ENCODE data around the gene PTPMT1. TPM values are rescaled to one million over a fixed set of nuclear protein-coding genes. Genes with fewer than 3 reads are reported as not detected.

Gene PTPMT1
- polyA plus RNA-seq, 3 donors = 39.2 to 87.8 (median 83.3) TPM

DNA sequence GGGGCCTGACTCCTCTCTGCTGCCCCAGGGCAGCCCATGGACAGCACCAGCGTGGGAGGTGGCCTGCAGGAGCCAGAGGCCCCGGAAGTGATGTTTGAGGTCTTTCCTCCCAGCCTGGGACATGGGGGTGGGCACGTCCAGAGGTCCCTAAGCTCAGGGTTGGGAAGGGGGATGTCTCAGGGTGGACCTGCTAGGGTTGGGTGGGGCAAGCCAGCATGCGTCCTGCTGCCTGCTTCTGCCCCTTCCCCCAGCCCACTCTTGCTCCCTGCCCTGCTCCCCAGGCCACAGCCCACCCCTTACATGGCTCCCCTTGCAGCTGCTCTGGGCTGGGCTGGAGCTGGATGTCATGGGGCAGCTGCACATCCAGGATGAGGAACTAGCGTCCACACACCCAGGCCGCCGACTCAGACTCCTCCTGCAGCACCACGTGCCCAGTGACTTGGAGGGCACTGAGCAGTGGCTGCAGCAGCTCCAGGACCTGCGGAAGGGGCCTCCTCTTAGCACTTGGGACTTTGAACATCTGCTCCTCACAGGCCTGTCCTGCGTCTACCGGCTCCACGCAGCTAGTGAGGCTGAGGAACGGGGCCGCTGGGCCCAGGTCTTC is 22.4 kb downstream of the PTPMT1 start:
- peak overlapping the region; percentile 63 for H3K4me2 ChIP-seq (replicated peaks; ENCODE audit: extremely low read depth, low read length, poor library complexity, severe bottlenecking)
- H3K27ac ChIP-seq (ENCODE audit: low read depth in 1 of 2, low read length in 2 of 2) = peak overlapping the region; percentile 17 to 68
- H3K36me3 Mint-ChIP-seq = peaks cover 17 to 34% of the 10 kb centered on the region in 2 donors
- peaks cover 15% of the 10 kb centered on the region for H3K79me2 ChIP-seq (ENCODE audit: insufficient read depth, low read length)
- no peaks in the 10 kb centered on the region for H4K20me1 ChIP-seq (ENCODE audit: insufficient read depth, low read length)
- intact Hi-C loops (cut with micrococcal nuclease) = no loop called here
- peak overlapping the region in 2 of 3 experiments; percentile 5 to 50 for H3K4me3 ChIP-seq (replicated peaks in 1 of 3; ENCODE audit: low read depth in 2 of 3, low read length in 3 of 3)
- H3K4me1 Mint-ChIP-seq = peaks cover 35% of the 10 kb centered on the region
- DNase-seq = peak; percentile 67 to 77 (median 71)
- TF ChIP-seq, protein P1, sequence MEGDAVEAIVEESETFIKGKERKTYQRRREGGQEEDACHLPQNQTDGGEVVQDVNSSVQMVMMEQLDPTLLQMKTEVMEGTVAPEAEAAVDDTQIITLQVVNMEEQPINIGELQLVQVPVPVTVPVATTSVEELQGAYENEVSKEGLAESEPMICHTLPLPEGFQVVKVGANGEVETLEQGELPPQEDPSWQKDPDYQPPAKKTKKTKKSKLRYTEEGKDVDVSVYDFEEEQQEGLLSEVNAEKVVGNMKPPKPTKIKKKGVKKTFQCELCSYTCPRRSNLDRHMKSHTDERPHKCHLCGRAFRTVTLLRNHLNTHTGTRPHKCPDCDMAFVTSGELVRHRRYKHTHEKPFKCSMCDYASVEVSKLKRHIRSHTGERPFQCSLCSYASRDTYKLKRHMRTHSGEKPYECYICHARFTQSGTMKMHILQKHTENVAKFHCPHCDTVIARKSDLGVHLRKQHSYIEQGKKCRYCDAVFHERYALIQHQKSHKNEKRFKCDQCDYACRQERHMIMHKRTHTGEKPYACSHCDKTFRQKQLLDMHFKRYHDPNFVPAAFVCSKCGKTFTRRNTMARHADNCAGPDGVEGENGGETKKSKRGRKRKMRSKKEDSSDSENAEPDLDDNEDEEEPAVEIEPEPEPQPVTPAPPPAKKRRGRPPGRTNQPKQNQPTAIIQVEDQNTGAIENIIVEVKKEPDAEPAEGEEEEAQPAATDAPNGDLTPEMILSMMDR (IDR thresholded peaks at IDR 0.05) = no peak
- H3K9ac ChIP-seq (ENCODE audit: insufficient read depth, low read length, poor library complexity, severe bottlenecking) = peak overlapping the region; percentile 43
- H3K27me3 Mint-ChIP-seq (ENCODE audit: low read depth in 3 of 3) = peaks cover 6 to 10% (median 8%) of the 10 kb centered on the region in 3 donors
- no peaks in the 10 kb centered on the region for H3K9me3 Mint-ChIP-seq
- H3K4me3 Mint-ChIP-seq = peak overlapping the region; percentile 56 to 84
- H3K36me3 ChIP-seq (replicated peaks in 1 of 2; ENCODE audit: control insufficient read depth in 1 of 2, insufficient read depth in 2 of 2, low read length in 2 of 2) = peaks cover 19 to 25% of the 10 kb centered on the region in 2 donors
- H2AFZ ChIP-seq (ENCODE audit: insufficient read depth, low read depth, low read length, poor library complexity, severe bottlenecking) = peak overlapping the region; percentile 84
- H3K27me3 ChIP-seq (ENCODE audit: control insufficient read depth in 2 of 2, insufficient read depth in 2 of 2, low read length in 2 of 2) = peaks cover under 1 to 6% of the 10 kb centered on the region in 2 donors
- peak overlapping the region; percentile 40 to 86 (median 79) for H3K27ac Mint-ChIP-seq
- WGBS (ENCODE audit: insufficient coverage) = 2% methylated on average over 13 of the region's 14 CpGs
- H3K9me3 ChIP-seq (replicated peaks in 1 of 2; ENCODE audit: control insufficient read depth in 1 of 2, insufficient read depth in 1 of 2, low read length in 2 of 2) = no peaks in the 10 kb centered on the region
- H3K4me1 ChIP-seq (ENCODE audit: control insufficient read depth in 1 of 2, insufficient read depth in 2 of 2, low read length in 2 of 2) = peaks cover 21 to 30% of the 10 kb centered on the region in 2 donors

GRCh38 chr11:47589118-47589517 is 23.7 kb downstream of the PTPMT1 start:
- Histone ChIP-seq H4K20me1 (ENCODE audit: insufficient read depth, low read length) (no peaks in the 10 kb centered on the region), H3K4me1 (ENCODE audit: control insufficient read depth in 1 of 2, insufficient read depth in 2 of 2, low read length in 2 of 2) (peaks cover 31 to 43% of the 10 kb centered on the region in 2 donors), H3K4me3 (replicated peaks in 1 of 3; ENCODE audit: low read depth in 2 of 3, low read length in 3 of 3) (no peak overlapping the region), H3K9ac (ENCODE audit: insufficient read depth, low read length, poor library complexity, severe bottlenecking) (no peak overlapping the region), H3K9me3 (replicated peaks in 1 of 2; ENCODE audit: control insufficient read depth in 1 of 2, insufficient read depth in 1 of 2, low read length in 2 of 2) (peaks cover 0 to 6% of the 10 kb centered on the region in 2 donors), H2AFZ (ENCODE audit: insufficient read depth, low read depth, low read length, poor library complexity, severe bottlenecking) (no peak overlapping the region), H3K27me3 (ENCODE audit: control insufficient read depth in 2 of 2, insufficient read depth in 2 of 2, low read length in 2 of 2) (peaks cover 11 to 18% of the 10 kb centered on the region in 2 donors), H3K36me3 (replicated peaks in 1 of 2; ENCODE audit: control insufficient read depth in 1 of 2, insufficient read depth in 2 of 2, low read length in 2 of 2) (peaks cover 7 to 12% of the 10 kb centered on the region in 2 donors), H3K79me2 (ENCODE audit: insufficient read depth, low read length) (peaks cover 15% of the 10 kb centered on the region), H3K27ac (ENCODE audit: low read depth in 1 of 2, low read length in 2 of 2) (no peak overlapping the region), H3K4me2 (replicated peaks; ENCODE audit: extremely low read depth, low read length, poor library complexity, severe bottlenecking) (no peak overlapping the region)
- 100% methylated on average over 4 of the region's 11 CpGs for WGBS (ENCODE audit: insufficient coverage)
- peaks cover 0 to 7% (median 2%) of the 10 kb centered on the region in 7 donors for H3K9me3 Mint-ChIP-seq
- H3K4me1 Mint-ChIP-seq = peaks cover 44% of the 10 kb centered on the region
- TF ChIP-seq, protein P1 (IDR thresholded peaks at IDR 0.05) = no peak
- H3K27me3 Mint-ChIP-seq (ENCODE audit: low read depth in 3 of 3) = peaks cover 19 to 21% (median 20%) of the 10 kb centered on the region in 3 donors
- no peak overlapping the region for H3K4me3 Mint-ChIP-seq
- H3K27ac Mint-ChIP-seq = no peak overlapping the region
- no peak for DNase-seq
- peaks cover 8 to 21% of the 10 kb centered on the region in 2 donors for H3K36me3 Mint-ChIP-seq
- intact Hi-C loops (cut with micrococcal nuclease) = no loop called here

Data from CD14-positive monocyte (primary cell).